ENCODE results near the gene UQCC3. TPM values are rescaled to one million over a fixed set of nuclear protein-coding genes. Genes with fewer than 3 reads are reported as not detected.

UQCC3 gene
- total and polyA plus RNA-seq, 4 donors, result 3.0 to 12.7 (median 5.3) TPM

DNA sequence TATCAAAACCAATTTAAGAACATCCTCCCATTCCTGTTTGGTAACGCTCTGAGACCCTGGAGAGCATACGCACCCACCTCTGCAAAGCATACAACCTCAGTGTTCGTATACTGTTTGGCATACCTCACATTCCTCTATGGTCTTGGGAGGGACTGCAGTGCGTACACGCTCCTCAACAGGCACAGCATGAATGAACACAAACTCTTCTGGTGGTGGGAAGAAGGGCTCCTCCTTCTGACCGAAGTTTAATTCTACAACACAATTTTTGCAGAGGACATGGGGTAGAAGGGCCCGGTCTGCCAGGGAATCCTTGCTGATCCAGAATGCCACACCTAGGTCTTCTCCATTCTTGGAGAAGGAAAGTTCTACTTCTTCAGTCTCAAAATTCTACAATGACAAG lies 50.5 kb downstream of the UQCC3 start:
- intact Hi-C loops (cut with DNase I), result no loop called here

More for the DNA sequence above, 50.5 kb downstream of the UQCC3 start:
- no peak overlapping the region for H3K27ac ChIP-seq (ENCODE audit: low read depth in 1 of 2, low read length in 2 of 2)
- H3K9me3 ChIP-seq (ENCODE audit: control insufficient read depth, low read length), result no peaks in the 10 kb centered on the region
- no peaks in the 10 kb centered on the region for H3K27me3 ChIP-seq (ENCODE audit: control insufficient read depth in 1 of 2, insufficient read depth in 2 of 2, low read length in 1 of 2)
- ATAC-seq (ENCODE audit: low FRiP score) (no peak), DNase-seq (no peak)
- H3K36me3 ChIP-seq (ENCODE audit: control insufficient read depth in 1 of 2, insufficient read depth in 2 of 2, low read length in 1 of 2), result peaks cover 11 to 16% of the 10 kb centered on the region in 2 donors
- no peaks in the 10 kb centered on the region for H3K4me1 ChIP-seq (ENCODE audit: control insufficient read depth in 1 of 2, insufficient read depth in 2 of 2, low read length in 2 of 2)
- no peak overlapping the region for H3K4me3 ChIP-seq (ENCODE audit: low read length in 2 of 2)
- WGBS, 2 donors, result 40 to 47% methylated on average over 7 of the region's 7 CpGs

Other genes with a start within 250 kb of the UQCC3 start
- 1,000 to 10,000 TPM; 1,149 to 1,263 TPM for gene AHNAK, start 124.9 kb upstream of the UQCC3 start, total RNA-seq
- gene AHNAK, start 124.9 kb upstream of the UQCC3 start, polyA plus RNA-seq, result 100 to 1,000 TPM; 146 to 237 TPM
- gene EEF1G, start 97.8 kb upstream of the UQCC3 start, total RNA-seq, result 100 to 1,000 TPM; 787 to 987 TPM
- gene EEF1G, start 97.8 kb upstream of the UQCC3 start, polyA plus RNA-seq, result 1,000 to 10,000 TPM; 1,251 to 1,857 TPM
- gene TUT1, start 80.2 kb upstream of the UQCC3 start, total RNA-seq, result 10 to 100 TPM; 14.8 to 14.9 TPM
- gene TUT1, start 80.2 kb upstream of the UQCC3 start, polyA plus RNA-seq, result 10 to 100 TPM in 1 of 2 donors, 1 to 10 TPM in 1; 1.6 to 10.8 TPM
- gene MTA2, start 69.8 kb upstream of the UQCC3 start, total RNA-seq, result 10 to 100 TPM; 80.1 to 87.9 TPM
- 10 to 100 TPM; 13.5 to 40.3 TPM for gene MTA2, start 69.8 kb upstream of the UQCC3 start, polyA plus RNA-seq
- 100 to 1,000 TPM in 1 of 2 donors, 10 to 100 TPM in 1; 93.7 to 134 TPM for gene EML3, start 58.9 kb upstream of the UQCC3 start, total RNA-seq
- 100 to 1,000 TPM in 1 of 2 donors, 10 to 100 TPM in 1; 15.7 to 182 TPM for gene EML3, start 58.9 kb upstream of the UQCC3 start, polyA plus RNA-seq
- 10 to 100 TPM in 1 of 2 donors, 1 to 10 TPM in 1; 9.0 to 15.6 TPM for gene ROM1, start 58.4 kb upstream of the UQCC3 start, total RNA-seq
- 10 to 100 TPM; 33.2 to 33.9 TPM for gene ROM1, start 58.4 kb upstream of the UQCC3 start, polyA plus RNA-seq
- 10 to 100 TPM; 26.7 to 39.7 TPM for gene B3GAT3, start 49.7 kb upstream of the UQCC3 start, total RNA-seq
- 10 to 100 TPM; 12.6 to 45.2 TPM for gene B3GAT3, start 49.7 kb upstream of the UQCC3 start, polyA plus RNA-seq
- 100 to 1,000 TPM; 196 to 206 TPM for gene GANAB, start 25.1 kb upstream of the UQCC3 start, total RNA-seq
- gene GANAB, start 25.1 kb upstream of the UQCC3 start, polyA plus RNA-seq, result 100 to 1,000 TPM in 1 of 2 donors, 10 to 100 TPM in 1; 41.2 to 117 TPM
- 10 to 100 TPM; 12.5 to 13.3 TPM for gene INTS5, start 18.4 kb upstream of the UQCC3 start, total RNA-seq
- 1 to 10 TPM; 3.8 to 6.2 TPM for gene INTS5, start 18.4 kb upstream of the UQCC3 start, polyA plus RNA-seq
- 10 to 100 TPM; 23.1 to 27.7 TPM for gene C11orf98, start 6.5 kb upstream of the UQCC3 start, total RNA-seq
- gene C11orf98, start 6.5 kb upstream of the UQCC3 start, polyA plus RNA-seq, result 100 to 1,000 TPM in 1 of 2 donors, 10 to 100 TPM in 1; 79.3 to 121 TPM
- 10 to 100 TPM; 11.1 to 11.7 TPM for gene CSKMT, start 6.4 kb upstream of the UQCC3 start, total RNA-seq
- 10 to 100 TPM in 1 of 2 donors, 1 to 10 TPM in 1; 8.8 to 16.3 TPM for gene CSKMT, start 6.4 kb upstream of the UQCC3 start, polyA plus RNA-seq
- 1 to 10 TPM; 3.6 to 8.6 TPM for gene LBHD1, start 594 bp downstream of the UQCC3 start, total RNA-seq
- 1 to 10 TPM; 2.3 to 7.6 TPM for gene LBHD1, start 594 bp downstream of the UQCC3 start, polyA plus RNA-seq
- 10 to 100 TPM; 84.1 to 85.4 TPM for gene UBXN1, start 7.4 kb downstream of the UQCC3 start, total RNA-seq
- gene UBXN1, start 7.4 kb downstream of the UQCC3 start, polyA plus RNA-seq, result 100 to 1,000 TPM; 186 to 224 TPM
- gene LRRN4CL, start 17.9 kb downstream of the UQCC3 start, total RNA-seq, result 10 to 100 TPM in 1 of 2 donors, 1 to 10 TPM in 1; 8.5 to 24.5 TPM
- under 1 TPM in 1 of 2 donors, not detected in 1; 0.10 TPM for gene LRRN4CL, start 17.9 kb downstream of the UQCC3 start, polyA plus RNA-seq
- 10 to 100 TPM; 22.3 to 31.5 TPM for gene BSCL2, start 35.8 kb downstream of the UQCC3 start, total RNA-seq
- 10 to 100 TPM; 38.7 to 61.8 TPM for gene BSCL2, start 35.8 kb downstream of the UQCC3 start, polyA plus RNA-seq
- not detected for gene GNG3, start 36.0 kb downstream of the UQCC3 start, total RNA-seq
- under 1 TPM in 1 of 2 donors, not detected in 1; 0.33 TPM for gene GNG3, start 36.0 kb downstream of the UQCC3 start, polyA plus RNA-seq
- 10 to 100 TPM; 46.9 to 47.2 TPM for gene HNRNPUL2, start 55.8 kb downstream of the UQCC3 start, total RNA-seq
- gene HNRNPUL2, start 55.8 kb downstream of the UQCC3 start, polyA plus RNA-seq, result 10 to 100 TPM; 31.5 to 43.6 TPM
- gene TTC9C, start 56.8 kb downstream of the UQCC3 start, total RNA-seq, result 10 to 100 TPM; 21.1 to 32.4 TPM
- gene TTC9C, start 56.8 kb downstream of the UQCC3 start, polyA plus RNA-seq, result 10 to 100 TPM; 17.3 to 40.7 TPM
- gene ZBTB3, start 82.5 kb downstream of the UQCC3 start, total RNA-seq, result 1 to 10 TPM; 9.7 to 9.8 TPM
- 1 to 10 TPM; 2.9 to 3.9 TPM for gene ZBTB3, start 82.5 kb downstream of the UQCC3 start, polyA plus RNA-seq
- 10 to 100 TPM; 40.0 to 50.3 TPM for gene POLR2G, start 89.9 kb downstream of the UQCC3 start, total RNA-seq
- gene POLR2G, start 89.9 kb downstream of the UQCC3 start, polyA plus RNA-seq, result 100 to 1,000 TPM in 1 of 2 donors, 10 to 100 TPM in 1; 80.4 to 109 TPM
- gene TAF6L, start 99.7 kb downstream of the UQCC3 start, total RNA-seq, result 10 to 100 TPM; 13.2 to 21.3 TPM
- 10 to 100 TPM; 14.5 to 43.5 TPM for gene TAF6L, start 99.7 kb downstream of the UQCC3 start, polyA plus RNA-seq
- gene TMEM179B, start 115.7 kb downstream of the UQCC3 start, total RNA-seq, result 10 to 100 TPM; 26.8 to 31.0 TPM
- gene TMEM179B, start 115.7 kb downstream of the UQCC3 start, polyA plus RNA-seq, result 10 to 100 TPM; 29.2 to 55.9 TPM
- gene TMEM223, start 120.3 kb downstream of the UQCC3 start, total RNA-seq, result 10 to 100 TPM in 1 of 2 donors, 1 to 10 TPM in 1; 6.0 to 12.6 TPM
- gene TMEM223, start 120.3 kb downstream of the UQCC3 start, polyA plus RNA-seq, result 10 to 100 TPM; 10.4 to 10.6 TPM
- gene NXF1, start 133.8 kb downstream of the UQCC3 start, total RNA-seq, result 10 to 100 TPM; 82.4 to 99.9 TPM
- 100 to 1,000 TPM in 1 of 2 donors, 10 to 100 TPM in 1; 26.8 to 455 TPM for gene NXF1, start 133.8 kb downstream of the UQCC3 start, polyA plus RNA-seq
- gene STX5, start 160.4 kb downstream of the UQCC3 start, total RNA-seq, result 10 to 100 TPM; 42.6 to 46.4 TPM
- 10 to 100 TPM; 19.2 to 44.0 TPM for gene STX5, start 160.4 kb downstream of the UQCC3 start, polyA plus RNA-seq
- gene TEX54, start 161.2 kb downstream of the UQCC3 start, total RNA-seq, result not detected
- 1 to 10 TPM in 1 of 2 donors, not detected in 1; 5.5 TPM for gene TEX54, start 161.2 kb downstream of the UQCC3 start, polyA plus RNA-seq
- gene WDR74, start 167.9 kb downstream of the UQCC3 start, total RNA-seq, result 10 to 100 TPM; 35.4 to 42.9 TPM
- 10 to 100 TPM; 13.5 to 53.9 TPM for gene WDR74, start 167.9 kb downstream of the UQCC3 start, polyA plus RNA-seq
- gene SLC3A2, start 209.2 kb downstream of the UQCC3 start, total RNA-seq, result 100 to 1,000 TPM in 1 of 2 donors, 10 to 100 TPM in 1; 98.6 to 107 TPM
- 10 to 100 TPM; 31.8 to 74.8 TPM for gene SLC3A2, start 209.2 kb downstream of the UQCC3 start, polyA plus RNA-seq
- gene CHRM1, start 249.7 kb downstream of the UQCC3 start, total RNA-seq, result not detected
- gene CHRM1, start 249.7 kb downstream of the UQCC3 start, polyA plus RNA-seq, result not detected